Stimulated activated CD8-positive, alpha-beta memory T cell treated with anti-CD3 and anti-CD28 coated beads, Interleukin-4, amount 100 ng/mL, for 24 hours (primary cell): Measurements from ENCODE around the gene DYNC1LI1.

ENCODE experiments used
- DNase-seq: peaks from one replicate; pipeline ENCODE4 v3.0.0-alpha.2; 2020; ENCODE audit warnings: low read depth

DYNC1LI1 gene

DNA sequence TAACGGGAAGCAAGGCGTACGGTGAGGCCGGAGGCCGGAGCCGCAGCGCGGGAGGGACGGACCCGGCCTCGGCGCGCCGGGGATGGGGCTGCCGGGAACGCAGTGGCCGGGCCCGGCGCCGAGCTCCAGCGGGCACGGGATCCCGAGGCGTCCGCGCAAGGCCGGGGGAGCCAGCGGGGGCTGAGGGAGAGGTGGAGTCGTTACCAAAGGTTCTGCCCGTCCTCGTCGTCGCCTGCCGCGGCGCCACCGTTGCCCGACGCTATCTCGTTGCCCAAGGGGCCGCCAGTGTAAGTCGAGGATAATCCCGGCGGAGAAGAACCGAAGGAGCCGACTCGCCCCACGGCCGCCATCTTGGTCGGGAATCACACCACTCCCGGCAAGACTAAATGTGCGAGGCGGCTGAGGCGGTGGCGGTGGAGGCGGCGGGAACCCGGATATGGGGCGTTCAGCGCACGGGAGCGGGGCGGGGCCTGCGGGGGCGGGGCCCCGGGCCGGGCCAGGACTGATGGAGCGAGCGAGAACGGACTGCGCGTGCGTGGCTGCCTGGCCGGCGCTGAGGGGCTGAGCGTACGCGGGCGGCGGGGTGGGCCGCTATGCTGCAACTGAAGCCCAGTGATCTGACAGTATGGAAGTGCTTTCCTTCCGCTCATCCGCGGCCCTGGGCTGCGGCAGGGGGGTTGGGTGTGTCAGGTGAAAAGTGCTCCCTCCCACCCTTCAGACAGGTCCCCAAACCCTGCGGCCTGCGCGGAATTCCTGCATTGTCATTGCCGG lies at the start of gene DYNC1LI1:
Gene DYNC1LI1 (minus strand): TSS at position 438 of the 771 bp plus-strand sequence. CDS start 88 bp downstream, at position 350.
- DNase-seq = peak; percentile 94

- no peak for DNase-seq
Measured at GRCh38 chr3:32619395-32619794, 48.7 kb upstream of the DYNC1LI1 start.

GRCh38 chr3:32616267-32616962 lies 45.8 kb upstream of the DYNC1LI1 start:
- no peak for DNase-seq

- DNase-seq = no peak
Measured at GRCh38 chr3:32614956-32615355, 44.3 kb upstream of the DYNC1LI1 start.

- no peak for DNase-seq
Measured at GRCh38 chr3:32613183-32613582, 42.5 kb upstream of the DYNC1LI1 start.

DNA sequence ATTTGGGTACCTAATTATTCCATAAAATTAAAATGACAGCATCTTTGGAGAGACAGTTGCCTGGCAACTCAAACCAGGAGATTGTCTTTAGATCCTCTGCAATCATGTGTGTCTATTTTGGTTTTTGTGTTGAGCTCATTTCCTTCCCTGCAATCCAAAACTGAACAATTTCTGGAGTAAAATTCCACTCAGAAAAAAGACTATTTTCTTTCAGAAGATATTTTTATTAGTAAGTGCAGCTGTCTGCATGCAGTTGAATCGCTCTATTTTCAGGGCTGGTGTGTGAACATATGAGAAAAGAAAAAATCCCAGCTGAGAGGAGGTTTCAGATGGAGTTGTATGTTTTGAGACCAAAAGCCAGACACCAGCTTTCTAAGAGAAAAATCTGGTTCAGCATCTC lies 41.9 kb upstream of the DYNC1LI1 start:
- DNase-seq = no peak

GRCh38 chr3:32607522-32607921 lies 36.9 kb upstream of the DYNC1LI1 start:
- DNase-seq = no peak

DNA sequence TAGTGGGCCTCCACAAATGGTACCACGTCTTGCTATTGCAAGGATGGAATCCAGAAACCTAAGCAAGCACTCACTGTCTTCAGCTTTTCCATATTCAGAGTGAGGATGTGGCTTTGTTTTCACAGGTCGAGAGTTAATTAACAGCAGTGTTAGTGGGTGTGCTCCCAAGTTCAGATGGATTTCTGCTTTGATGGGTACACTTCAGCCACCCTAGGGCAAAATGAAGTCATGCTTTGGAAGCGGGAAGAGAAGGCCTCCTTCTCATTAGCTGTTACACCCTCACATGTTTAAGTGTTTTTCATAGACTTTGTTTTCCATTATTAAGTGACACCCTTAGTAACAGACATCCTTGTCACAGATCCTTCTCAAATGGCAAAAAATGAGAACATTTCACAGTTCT lies 36.3 kb upstream of the DYNC1LI1 start:
- DNase-seq = no peak

DNA sequence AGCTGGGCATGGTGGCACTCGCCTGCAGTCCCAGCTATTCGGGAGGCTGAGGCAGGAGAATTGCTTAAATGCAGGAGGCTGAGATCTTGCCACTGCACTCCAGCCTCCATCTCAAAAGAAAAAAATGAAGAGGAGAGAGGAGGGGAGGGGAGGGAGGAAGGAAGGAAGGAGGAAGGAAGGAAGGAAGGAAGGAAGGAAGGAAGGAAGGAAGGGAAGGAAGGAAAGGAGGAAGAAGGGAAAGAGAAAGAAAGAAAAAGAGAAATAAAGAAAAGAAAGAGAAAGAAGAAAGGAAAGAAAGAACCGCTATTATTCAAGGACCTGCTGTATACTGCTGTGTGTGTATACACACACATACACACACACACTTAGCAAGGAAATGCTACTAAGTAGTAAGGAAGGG lies 35.6 kb upstream of the DYNC1LI1 start:
- DNase-seq = no peak

- DNase-seq = no peak
Measured at GRCh38 chr3:32603064-32603463, 32.4 kb upstream of the DYNC1LI1 start.

DNA sequence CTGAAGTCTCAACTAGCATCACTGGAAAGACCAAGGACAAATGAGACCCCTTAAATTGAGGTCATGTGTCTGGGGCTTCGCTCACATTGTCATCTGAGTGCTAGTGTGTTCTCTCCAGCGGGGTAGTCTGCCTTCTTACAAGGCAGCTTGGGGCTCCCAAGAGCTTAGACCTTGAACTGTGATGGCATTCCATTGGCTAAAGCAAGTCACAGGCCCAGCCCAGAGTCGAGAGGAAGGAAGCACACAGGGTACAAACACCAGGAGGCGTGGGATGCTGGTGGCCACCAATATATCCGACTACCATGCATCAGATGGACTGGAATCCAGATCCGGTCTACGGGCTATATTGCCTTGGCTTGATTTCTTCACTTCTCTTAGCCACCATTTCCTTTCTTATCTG lies 31.5 kb upstream of the DYNC1LI1 start:
- no peak for DNase-seq

DNA sequence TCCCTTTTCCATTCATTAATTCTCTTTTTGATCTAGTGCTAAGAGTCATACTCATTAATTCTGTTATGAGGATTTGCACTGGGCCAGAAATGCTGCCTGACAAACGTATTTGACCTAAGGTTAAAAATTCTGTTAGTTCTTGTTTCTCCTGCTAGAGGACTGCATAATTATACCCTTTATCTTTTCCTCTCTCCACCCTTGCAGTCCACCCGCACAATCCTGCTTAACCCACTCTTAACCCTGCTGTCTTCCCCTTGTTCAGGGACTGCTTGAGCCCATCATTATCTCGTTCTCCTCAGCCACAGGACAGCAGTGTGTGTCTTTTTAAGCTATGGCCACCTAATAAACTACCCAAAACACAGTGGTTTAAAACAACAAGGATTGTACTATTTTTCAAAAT lies 31.1 kb upstream of the DYNC1LI1 start:
- DNase-seq = no peak

DNA sequence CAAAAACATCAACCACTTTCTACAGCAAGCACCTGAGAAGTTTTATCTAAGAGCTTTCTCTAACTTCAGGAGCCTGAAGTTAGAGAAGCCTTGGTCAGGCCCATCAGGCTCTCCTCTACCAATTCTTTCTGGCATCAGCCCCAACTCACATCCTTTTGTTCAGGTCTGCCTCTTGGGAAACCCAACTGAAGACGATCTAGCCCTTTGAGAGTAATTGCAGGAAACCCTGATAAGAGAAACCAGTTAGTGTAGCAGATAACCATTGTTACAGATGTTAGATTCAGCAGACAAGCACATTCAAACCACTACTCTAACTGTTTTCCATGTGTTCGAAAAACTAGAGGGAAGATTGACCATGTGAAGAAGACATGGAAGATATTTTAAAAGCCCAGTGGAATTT lies 27.0 kb upstream of the DYNC1LI1 start:
- DNase-seq = no peak

- DNase-seq = no peak
Measured at GRCh38 chr3:32596909-32597369, 26.3 kb upstream of the DYNC1LI1 start.

DNA sequence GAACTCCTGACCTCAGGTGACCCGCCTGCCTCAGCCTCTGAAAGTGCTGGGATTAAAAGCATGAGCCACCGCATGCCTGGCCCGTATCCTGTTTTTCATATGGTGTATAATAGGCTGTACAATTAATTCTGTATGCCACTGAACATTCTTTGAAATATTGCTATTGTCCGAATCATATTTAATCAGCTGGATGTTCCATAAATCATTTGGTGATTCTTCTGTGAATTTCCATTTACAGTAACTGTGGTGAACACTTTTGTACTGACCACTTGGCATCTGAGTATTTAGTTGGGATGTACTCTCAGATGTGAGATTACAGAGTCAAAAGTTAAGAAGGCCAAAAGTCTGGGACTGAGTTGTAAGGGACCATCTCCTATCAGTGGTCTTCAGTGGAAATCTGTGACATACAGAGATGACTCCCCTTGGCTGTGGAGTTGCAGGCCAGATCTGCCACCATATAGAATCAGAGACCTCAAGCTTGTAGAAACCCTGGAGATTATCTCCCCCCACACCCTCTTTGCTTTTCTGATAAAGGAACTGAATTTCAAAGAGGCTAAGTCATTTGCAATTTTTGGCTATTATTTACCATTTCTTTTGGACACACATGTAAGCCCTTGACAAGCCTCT lies 25.7 kb upstream of the DYNC1LI1 start:
- DNase-seq = no peak

GRCh38 chr3:32595323-32595722 lies 24.7 kb upstream of the DYNC1LI1 start:
- DNase-seq = no peak

DNA sequence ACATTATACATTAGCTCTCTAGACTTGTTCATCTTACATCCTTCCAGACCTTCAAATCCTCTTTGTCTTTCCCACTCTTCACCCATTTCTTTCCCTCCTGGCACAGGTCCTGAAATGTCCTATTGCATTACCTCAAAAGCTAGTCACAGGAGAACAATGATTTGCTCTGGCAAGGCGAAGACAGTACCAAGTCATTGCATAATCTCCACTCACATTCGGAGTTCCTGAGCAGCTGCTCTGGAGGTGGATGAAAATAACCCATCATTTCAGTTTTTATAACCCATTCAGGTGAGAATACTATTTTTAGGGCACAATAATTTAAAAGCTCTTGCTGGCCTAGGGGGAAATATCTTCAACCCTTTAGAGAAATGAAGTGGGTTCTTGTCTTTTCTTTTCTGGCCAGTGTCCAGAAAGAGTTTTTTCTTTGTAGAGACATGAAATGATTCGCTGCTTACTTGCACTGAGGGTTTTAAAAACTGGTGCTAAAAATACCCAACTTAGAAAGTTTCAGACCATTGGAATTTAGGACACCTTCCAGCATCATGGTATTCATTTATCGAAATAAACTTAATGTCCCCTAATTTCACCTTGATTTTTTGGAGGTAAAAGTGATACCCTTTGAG lies 23.4 kb upstream of the DYNC1LI1 start:
- no peak for DNase-seq

- no peak for DNase-seq
Measured at GRCh38 chr3:32592696-32593353, 22.2 kb upstream of the DYNC1LI1 start.

DNA sequence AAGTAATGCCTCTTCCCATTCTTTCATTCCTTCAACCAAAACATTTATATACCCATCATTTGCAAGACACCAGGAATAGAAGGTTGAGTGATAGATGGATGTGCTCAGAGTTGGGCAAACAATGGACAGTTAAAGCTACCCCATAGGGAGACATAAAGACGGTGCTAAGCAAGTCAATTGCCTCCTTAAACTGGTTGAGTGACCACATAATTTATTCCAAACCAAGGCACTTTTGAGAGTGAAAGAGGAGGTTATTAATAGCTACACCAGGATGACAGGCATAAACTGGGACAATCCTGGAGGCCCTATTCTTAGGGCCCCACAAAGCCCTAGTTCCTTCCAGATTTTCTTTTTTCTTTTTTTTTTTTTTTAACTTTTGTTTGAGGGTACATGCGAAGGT lies 21.4 kb upstream of the DYNC1LI1 start:
- no peak for DNase-seq

DNA sequence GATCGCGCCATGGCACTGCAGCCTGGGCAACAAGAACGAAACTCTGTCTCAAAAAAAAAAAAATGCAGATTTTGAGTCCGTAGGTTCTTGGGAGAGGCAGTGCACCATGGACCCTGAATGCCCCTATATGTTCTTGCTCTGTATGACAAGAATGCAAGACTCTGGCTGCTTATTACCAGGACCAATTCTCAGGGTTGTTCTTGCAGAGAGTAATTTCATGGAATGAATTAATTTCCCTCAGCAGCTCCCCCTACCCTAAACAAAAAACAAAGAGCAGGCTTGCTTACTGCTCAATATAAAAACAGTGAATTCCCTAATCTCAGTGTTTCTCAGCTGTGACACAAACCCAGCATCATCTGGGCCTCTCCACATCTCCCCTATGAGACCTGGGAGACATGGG lies 20.5 kb upstream of the DYNC1LI1 start:
- no peak for DNase-seq

GRCh38 chr3:32586356-32586755 lies 15.7 kb upstream of the DYNC1LI1 start:
- DNase-seq = no peak

- no peak for DNase-seq
Measured at GRCh38 chr3:32584660-32585059, 14.0 kb upstream of the DYNC1LI1 start.
